ENCODE results near the gene WASHC1. TPM values are rescaled to one million over a fixed set of nuclear protein-coding genes. Genes with fewer than 3 reads are reported as not detected.
A peak's percentile ranks its signal among the peaks of the same experiment; 100 is the strongest.
"Not testable (repeated sequence)": the region's sequence is repeated elsewhere in the genome, so short reads cannot be mapped to it uniquely, and the experiment has no call there.

WASHC1 gene, protein sequence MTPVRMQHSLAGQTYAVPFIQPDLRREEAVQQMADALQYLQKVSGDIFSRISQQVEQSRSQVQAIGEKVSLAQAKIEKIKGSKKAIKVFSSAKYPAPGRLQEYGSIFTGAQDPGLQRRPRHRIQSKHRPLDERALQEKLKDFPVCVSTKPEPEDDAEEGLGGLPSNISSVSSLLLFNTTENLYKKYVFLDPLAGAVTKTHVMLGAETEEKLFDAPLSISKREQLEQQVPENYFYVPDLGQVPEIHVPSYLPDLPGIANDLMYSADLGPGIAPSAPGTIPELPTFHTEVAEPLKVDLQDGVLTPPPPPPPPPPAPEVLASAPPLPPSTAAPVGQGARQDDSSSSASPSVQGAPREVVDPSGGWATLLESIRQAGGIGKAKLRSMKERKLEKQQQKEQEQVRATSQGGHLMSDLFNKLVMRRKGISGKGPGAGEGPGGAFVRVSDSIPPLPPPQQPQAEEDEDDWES
- 10 to 100 TPM in 5 of 9 donors, 1 to 10 TPM in 4; 3.9 to 34.6 (median 11.1) TPM for total RNA-seq
- 10 to 100 TPM in 2 of 3 donors, 1 to 10 TPM in 1; 5.2 to 68.5 (median 61.6) TPM for polyA plus RNA-seq
- long read RNA-seq, donor 1, partial matches to known transcripts: 15 of 15 reads
- long read RNA-seq, donor 1, other reads (novel, unspliced or antisense): 0 of 15 reads
- long read RNA-seq, donor 2, partial matches to known transcripts: 15 of 15 reads
- long read RNA-seq, donor 2, other reads (novel, unspliced or antisense): 0 of 15 reads
- long read RNA-seq, donor 3: 0 reads
- long read RNA-seq, donor 4, partial matches to known transcripts: 6 of 9 reads
- long read RNA-seq, donor 4, other reads (novel, unspliced or antisense): 3 of 9 reads
- long read RNA-seq, donor 5, partial matches to known transcripts: 0 of 5 reads
- long read RNA-seq, donor 5, other reads (novel, unspliced or antisense): 5 of 5 reads
- long read RNA-seq, donor 6, partial matches to known transcripts: 0 of 1 reads
- long read RNA-seq, donor 6, other reads (novel, unspliced or antisense): 1 of 1 reads
- long read RNA-seq, donor 7: 0 reads
- long read RNA-seq, donor 8, partial matches to known transcripts: 17 of 17 reads
- long read RNA-seq, donor 8, other reads (novel, unspliced or antisense): 0 of 17 reads
- long read RNA-seq, donor 9, partial matches to known transcripts: 6 of 6 reads
- long read RNA-seq, donor 9, other reads (novel, unspliced or antisense): 0 of 6 reads
- long read RNA-seq, donor 10: 0 reads

DNA sequence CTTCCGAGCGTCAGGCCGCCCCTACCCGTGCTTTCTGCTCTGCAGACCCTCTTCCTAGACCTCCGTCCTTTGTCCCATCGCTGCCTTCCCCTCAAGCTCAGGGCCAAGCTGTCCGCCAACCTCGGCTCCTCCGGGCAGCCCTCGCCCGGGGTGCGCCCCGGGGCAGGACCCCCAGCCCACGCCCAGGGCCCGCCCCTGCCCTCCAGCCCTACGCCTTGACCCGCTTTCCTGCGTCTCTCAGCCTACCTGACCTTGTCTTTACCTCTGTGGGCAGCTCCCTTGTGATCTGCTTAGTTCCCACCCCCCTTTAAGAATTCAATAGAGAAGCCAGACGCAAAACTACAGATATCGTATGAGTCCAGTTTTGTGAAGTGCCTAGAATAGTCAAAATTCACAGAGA, at the start of gene WASHC1:
Gene WASHC1, minus strand, starts transcription at position 101 of the 400 bp plus-strand sequence. CDS start 4,457 bp downstream, outside the sequence.
- H3K27ac ChIP-seq; intact Hi-C loops (cut with DNase I); H3K27me3 ChIP-seq; H3K9me3 ChIP-seq (replicated peaks in 1 of 3); H3K36me3 ChIP-seq (replicated peaks in 1 of 2); H3K4me1 ChIP-seq (replicated peaks in 1 of 2); DNase-seq: not testable (repeated sequence)
- WGBS, 4 donors: 0% methylated on average over 2 of the region's 20 CpGs; no CpG with 5 or more reads in 3 of the 4 donors
- H3K4me3 ChIP-seq: peak within 1 kb of the TSS in 1 of 4 donors; percentile 52

DNA sequence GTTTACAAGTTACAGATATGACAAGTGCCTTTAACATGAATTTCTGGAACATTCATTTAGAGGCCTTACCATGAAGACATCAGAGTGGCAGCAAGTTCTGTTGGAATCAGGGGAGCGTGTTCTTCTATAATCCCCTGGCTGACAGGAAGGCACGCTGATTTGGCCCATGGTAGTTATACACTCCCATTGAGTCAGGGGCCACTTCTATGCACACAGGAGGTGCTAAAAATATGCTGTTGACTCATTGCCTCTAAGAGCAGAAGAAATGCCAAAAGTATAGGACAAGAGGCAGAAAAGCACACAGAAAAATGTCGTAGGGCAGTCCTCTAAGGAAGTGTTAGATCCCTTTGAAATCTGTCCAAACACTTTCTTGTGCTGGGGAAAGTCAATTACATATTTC, 49.1 kb upstream of the WASHC1 start:
- 81 to 92% (median 84%) methylated on average over 2 to 3 of the region's 3 CpGs for WGBS, 4 donors

DNA sequence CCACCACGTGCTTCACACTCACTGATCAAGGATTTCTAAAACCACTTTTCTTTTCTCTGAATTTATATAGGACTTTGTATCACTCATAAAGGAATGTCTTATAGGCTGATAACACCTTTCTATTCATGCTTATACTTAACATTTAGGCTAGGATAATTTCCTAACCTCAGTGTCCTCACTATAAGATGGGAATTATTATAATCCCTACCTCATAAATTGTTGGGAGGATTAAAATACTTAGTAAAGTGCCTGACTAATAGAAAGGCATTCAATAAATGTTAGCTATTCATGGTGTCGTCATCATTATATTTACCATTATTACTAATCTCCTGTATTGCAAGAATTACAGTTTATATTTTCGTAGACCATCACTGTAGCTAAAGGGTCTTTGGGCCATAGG, 47.1 kb upstream of the WASHC1 start:
- intact Hi-C loops (cut with DNase I); H3K4me1 ChIP-seq (replicated peaks in 1 of 2); H3K9me3 ChIP-seq (replicated peaks in 1 of 3); H3K27ac ChIP-seq; H3K36me3 ChIP-seq (replicated peaks in 1 of 2); H3K27me3 ChIP-seq; DNase-seq; H3K4me3 ChIP-seq: not testable (repeated sequence)
- WGBS, 4 donors: 81 to 94% (median 85%) methylated on average over 2 to 3 of the region's 3 CpGs

More for the DNA sequence above, 49.1 kb upstream of the WASHC1 start:
- DNase-seq; H3K27ac ChIP-seq; H3K27me3 ChIP-seq; H3K36me3 ChIP-seq (replicated peaks in 1 of 2); intact Hi-C loops (cut with DNase I); H3K4me3 ChIP-seq; H3K4me1 ChIP-seq (replicated peaks in 1 of 2); H3K9me3 ChIP-seq (replicated peaks in 1 of 3): not testable (repeated sequence)

DNA sequence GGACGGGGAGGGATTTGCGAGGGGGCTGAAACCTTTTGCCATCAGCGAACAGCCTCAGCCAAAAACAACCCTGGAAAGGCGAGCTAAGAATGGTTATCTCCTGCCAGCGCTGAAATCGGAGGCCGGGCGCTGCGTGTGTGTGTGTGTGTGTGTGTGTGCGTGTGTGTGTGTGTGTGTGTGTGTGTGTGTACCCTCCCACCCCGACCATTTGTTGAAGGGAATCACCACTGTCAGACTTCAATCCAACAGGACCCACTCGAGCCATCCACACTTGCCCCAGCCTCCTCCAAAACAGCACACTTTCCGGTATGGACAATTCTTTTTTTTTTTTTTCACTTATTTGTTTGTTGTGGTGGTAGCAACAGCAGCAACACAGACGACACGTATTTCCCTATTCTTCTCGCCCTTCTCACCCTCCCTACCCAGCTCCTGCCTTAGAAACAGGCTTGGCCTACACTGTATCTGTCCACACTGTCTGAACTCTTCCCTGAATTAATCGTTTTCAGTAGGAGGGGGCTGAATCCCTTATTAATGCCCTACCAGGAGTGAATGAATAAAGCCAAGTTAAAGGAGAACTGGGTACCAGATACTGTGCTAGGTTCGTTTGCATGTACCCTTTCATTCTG, 44.8 kb upstream of the WASHC1 start:
- Histone ChIP-seq H3K4me3 (peak overlapping the region in 1 of 4 donors; percentile 65), H3K27ac (peak overlapping the region in 1 of 5 donors; percentile 52)
- H3K36me3 ChIP-seq (replicated peaks in 1 of 2); intact Hi-C loops (cut with DNase I); H3K4me1 ChIP-seq (replicated peaks in 1 of 2); H3K27me3 ChIP-seq; H3K9me3 ChIP-seq (replicated peaks in 1 of 3): not testable (repeated sequence)
- 29 to 39% (median 33%) methylated on average over 8 to 18 of the region's 18 CpGs for WGBS, 4 donors
- peak in 1 of 7 donors; percentile 29 for DNase-seq

DNA sequence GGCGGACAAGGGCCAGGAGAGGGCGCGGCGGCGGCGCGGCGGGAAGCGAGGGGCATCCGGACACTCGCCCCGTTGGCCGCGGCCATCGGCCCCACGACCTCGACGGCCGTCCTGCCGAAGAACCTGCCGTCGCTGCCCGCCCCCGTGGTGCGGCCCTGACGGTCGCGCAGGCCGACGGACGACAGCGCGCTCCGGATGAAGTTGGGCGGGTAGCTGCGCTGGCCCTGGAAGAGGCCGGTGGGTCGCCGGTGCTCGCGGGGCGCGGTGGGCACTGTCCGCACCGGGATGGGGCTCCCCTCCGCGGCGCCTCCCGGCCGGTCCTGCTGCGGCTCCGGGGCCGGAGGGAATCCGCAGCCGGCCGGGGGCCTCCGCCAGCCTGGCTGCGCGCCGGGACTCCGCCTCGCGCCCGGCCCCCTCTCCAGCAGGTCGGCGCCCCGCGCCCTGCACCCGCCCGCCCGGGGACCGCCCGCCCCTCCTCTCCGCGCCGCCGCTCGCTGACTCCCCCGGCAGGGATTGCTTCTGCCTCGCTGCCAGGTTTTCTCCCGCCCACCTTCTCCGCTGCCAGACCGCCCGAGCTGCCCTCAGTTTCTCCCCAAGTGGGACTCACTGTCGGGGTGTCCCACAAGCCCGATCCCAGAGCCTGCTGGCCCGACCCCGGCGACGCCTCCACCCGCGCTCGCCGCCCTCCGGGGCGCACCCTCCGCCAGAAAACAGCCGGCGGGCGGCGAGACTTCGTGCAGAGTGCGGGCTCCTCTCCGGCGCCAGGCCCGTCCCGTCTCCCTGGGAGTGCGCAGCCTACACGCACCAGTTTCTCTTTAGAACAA, 44.0 kb upstream of the WASHC1 start:
- DNase-seq: peak in 4 of 7 donors; percentile 13 to 28 (median 14)
- H3K9me3 ChIP-seq (replicated peaks in 1 of 3); H3K4me1 ChIP-seq (replicated peaks in 1 of 2); H3K36me3 ChIP-seq (replicated peaks in 1 of 2); H3K27me3 ChIP-seq; intact Hi-C loops (cut with DNase I): not testable (repeated sequence)
- 0 to 2% (median 1%) methylated on average over 19 to 97 of the region's 109 CpGs for WGBS, 4 donors
- Histone ChIP-seq H3K4me3 (peak overlapping the region in 1 of 4 donors; percentile 65), H3K27ac (peak overlapping the region in 1 of 5 donors; percentile 52)

DNA sequence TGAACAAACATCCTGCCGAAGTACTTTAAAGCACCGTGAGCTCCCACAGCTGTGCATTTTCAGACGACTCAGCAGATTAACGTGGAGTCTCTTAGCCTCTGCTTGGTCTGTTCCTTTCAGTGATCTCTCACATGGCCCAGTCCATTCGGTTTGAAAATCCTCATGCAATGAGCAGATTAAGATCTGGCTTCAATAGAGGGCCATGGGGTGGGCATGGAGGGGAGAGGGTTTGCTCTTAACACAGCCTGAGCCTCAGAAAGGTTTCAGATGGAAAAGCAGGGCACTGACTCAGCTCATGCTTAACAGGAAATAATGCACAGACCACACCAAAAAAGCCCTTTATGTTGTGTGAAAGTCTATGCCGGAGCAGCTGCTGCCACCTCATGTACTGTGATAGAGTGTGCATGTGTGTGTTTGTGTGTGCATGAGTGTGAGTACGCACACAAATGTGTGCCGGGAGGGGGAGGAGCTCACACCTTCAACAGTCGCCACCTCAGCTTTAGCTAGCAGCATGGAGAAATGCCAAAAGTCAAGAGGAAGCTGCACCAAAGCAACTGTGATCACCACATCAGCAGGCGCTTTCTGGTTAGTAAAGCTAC, 33.9 kb upstream of the WASHC1 start:
- intact Hi-C loops (cut with DNase I); H3K4me1 ChIP-seq (replicated peaks in 1 of 2); H3K27ac ChIP-seq; H3K27me3 ChIP-seq; H3K4me3 ChIP-seq; DNase-seq; H3K36me3 ChIP-seq (replicated peaks in 1 of 2); H3K9me3 ChIP-seq (replicated peaks in 1 of 3): not testable (repeated sequence)
- WGBS, 4 donors: 23 to 39% (median 34%) methylated on average over 6 to 10 of the region's 10 CpGs

DNA sequence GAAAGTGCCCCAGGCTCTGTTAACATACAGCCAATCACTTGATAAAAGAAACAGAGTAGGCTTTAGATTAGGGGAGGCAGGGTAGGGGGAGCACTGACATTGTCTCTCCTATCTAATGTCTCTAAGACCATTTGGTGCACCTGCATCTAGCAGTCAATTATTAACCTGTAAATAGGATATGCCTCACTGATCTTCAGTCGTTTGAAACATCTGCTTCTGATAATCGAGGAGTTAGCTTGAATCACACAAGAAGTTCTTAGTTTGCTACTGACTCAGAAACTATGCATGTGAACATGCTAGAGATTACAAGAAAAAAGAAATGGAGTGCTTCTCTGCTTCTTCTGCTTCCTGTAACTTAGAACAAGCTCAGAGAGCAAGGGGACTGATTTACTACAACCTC, 23.4 kb upstream of the WASHC1 start:
- 21 to 62% (median 45%) methylated on average over 2 of the region's 2 CpGs for WGBS, 4 donors
- intact Hi-C loops (cut with DNase I); H3K27ac ChIP-seq: not testable (repeated sequence)

DNA sequence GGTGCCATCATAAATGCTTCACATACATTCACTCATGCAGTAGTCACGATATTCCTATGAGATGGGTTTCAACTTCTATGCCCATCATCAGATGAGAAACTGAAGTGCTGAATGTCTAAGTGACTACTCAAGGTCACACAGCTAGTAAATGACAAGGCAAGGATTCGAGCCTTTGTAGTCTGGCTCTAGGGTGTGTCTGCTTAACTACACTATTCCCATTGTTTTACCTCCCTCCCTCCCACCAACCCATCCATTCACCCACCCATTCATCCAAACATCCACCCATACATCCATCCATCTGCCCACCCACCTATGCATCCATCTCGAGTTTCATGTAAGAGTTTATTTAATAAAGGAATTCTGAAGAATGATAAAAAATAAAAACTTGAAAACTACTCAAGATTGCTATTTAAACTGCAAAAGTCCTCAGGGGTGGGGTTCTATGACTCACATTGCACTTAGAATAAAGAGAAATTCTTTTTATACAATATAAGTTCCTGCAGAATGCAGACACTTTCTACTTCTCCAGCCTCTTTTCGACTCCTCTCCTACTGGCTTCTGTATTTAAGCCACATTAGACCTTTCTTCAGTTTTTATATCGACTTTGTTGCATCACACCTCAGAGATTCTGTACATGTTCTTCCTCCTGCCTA, 19.1 kb upstream of the WASHC1 start:
- 51 to 67% (median 63%) methylated on average over 5 of the region's 5 CpGs for WGBS, 4 donors
- H3K36me3 ChIP-seq (replicated peaks in 1 of 2); H3K4me3 ChIP-seq; H3K27me3 ChIP-seq; intact Hi-C loops (cut with DNase I); H3K9me3 ChIP-seq (replicated peaks in 1 of 3); H3K27ac ChIP-seq; DNase-seq; H3K4me1 ChIP-seq (replicated peaks in 1 of 2): not testable (repeated sequence)

More for the DNA sequence above, 23.4 kb upstream of the WASHC1 start:
- not testable (repeated sequence) for H3K36me3 ChIP-seq (replicated peaks in 1 of 2); H3K4me3 ChIP-seq; H3K4me1 ChIP-seq (replicated peaks in 1 of 2); DNase-seq; H3K27me3 ChIP-seq; H3K9me3 ChIP-seq (replicated peaks in 1 of 3)

All from adrenal gland (tissue), 19 donors.